Stimulated activated CD4-positive, alpha-beta T cell treated with anti-CD3 and anti-CD28 coated beads, TNF-alpha, amount 100 ng/mL, for 48 hours (primary cell): Measurements from ENCODE around the gene CEMIP.
"Not testable (repeated sequence)": the region's sequence is repeated elsewhere in the genome, so short reads cannot be mapped to it uniquely, and the experiment has no call there.

Experiments
- DNase-seq, 3 donors: peaks; one replicate each; pipeline ENCODE4 v3.0.0-alpha.2; 2020; ENCODE audit warnings: low read depth in 3 of 3

Gene CEMIP

GRCh38 chr15:80755885-80756284, 23.3 kb upstream of the CEMIP start:
- DNase-seq = no peak

GRCh38 chr15:80758130-80758745, 20.9 kb upstream of the CEMIP start:
- no peak for DNase-seq

GRCh38 chr15:80760960-80761359, 18.2 kb upstream of the CEMIP start:
- DNase-seq = no peak

GRCh38 chr15:80761754-80762153, 17.4 kb upstream of the CEMIP start:
- DNase-seq = no peak

- not testable (repeated sequence) for DNase-seq
These were observed 15.9 kb upstream of the CEMIP start for GRCh38 chr15:80763235-80763634.

- DNase-seq = no peak
These were observed 14.6 kb upstream of the CEMIP start for GRCh38 chr15:80764535-80764934.

- no peak for DNase-seq
These were observed 12.9 kb upstream of the CEMIP start for GRCh38 chr15:80766275-80766674.

- no peak for DNase-seq
These were observed 11.0 kb upstream of the CEMIP start for GRCh38 chr15:80768158-80768557.

GRCh38 chr15:80769153-80769828, 9.9 kb upstream of the CEMIP start:
- DNase-seq = no peak

GRCh38 chr15:80769829-80770705, 9.1 kb upstream of the CEMIP start:
- DNase-seq = no peak

GRCh38 chr15:80773122-80773551, 6.0 kb upstream of the CEMIP start:
- no peak for DNase-seq

GRCh38 chr15:80773792-80774352, 5.3 kb upstream of the CEMIP start:
- DNase-seq = no peak

GRCh38 chr15:80774486-80774885, 4.7 kb upstream of the CEMIP start:
- DNase-seq = no peak

GRCh38 chr15:80775338-80775737, 3.8 kb upstream of the CEMIP start:
- no peak for DNase-seq

GRCh38 chr15:80776420-80777045, 2.6 kb upstream of the CEMIP start:
- DNase-seq = peak; percentile 33 to 58 (median 57)

- DNase-seq = no peak
These were observed 2.0 kb upstream of the CEMIP start for GRCh38 chr15:80777137-80777536.

- DNase-seq = no peak
These were observed 1.1 kb upstream of the CEMIP start for GRCh38 chr15:80777826-80778620.

GRCh38 chr15:80778621-80778963, 578 bp upstream of the CEMIP start:
- no peak for DNase-seq

- DNase-seq = no peak
These were observed 667 bp downstream of the CEMIP start for GRCh38 chr15:80779658-80780415.
